ENCODE measurements around the gene FOXP1.

DNA sequence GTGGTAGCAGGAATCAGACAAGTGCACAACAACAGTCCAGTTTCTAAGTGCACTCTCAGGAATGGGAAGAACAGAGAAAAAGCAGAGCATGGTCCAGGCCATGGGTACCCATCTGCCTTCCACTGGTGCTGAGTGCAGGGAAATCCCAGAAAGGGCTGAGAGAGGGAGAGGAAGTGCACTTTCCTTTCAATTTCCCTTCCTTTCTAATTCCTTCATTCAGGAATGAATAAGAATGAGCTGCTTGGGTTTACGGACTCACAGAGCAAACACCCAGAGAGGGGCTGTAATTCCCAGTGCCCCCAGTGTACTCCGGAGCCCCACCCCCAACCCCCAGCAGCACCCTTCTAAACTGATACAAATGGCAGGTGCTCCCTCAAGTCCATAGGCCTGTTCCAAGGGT is 300.6 kb downstream of the FOXP1 start:
- TF ChIP-seq POLR2AphosphoS2 (IDR thresholded peaks at IDR 0.05; ENCODE audit: low read depth, low read length) (no peak), PBX3 (CRISPR knock-in tag; IDR thresholded peaks at IDR 0.05; ENCODE audit: borderline replicate concordance) (no peak)
